HepG2 (cell line): ENCODE data around the gene SLC35F1.

Source experiments
- CENPT ChIP-seq: sonication (generic); formaldehyde crosslinking; IDR thresholded peaks from 2 replicates; pipeline ENCODE4 v1.8.0; 2022; ENCODE audit warnings: low read depth, mild to moderate bottlenecking, moderate library complexity, missing genetic modification reagents
- FOXM1 ChIP-seq: sonication (generic); formaldehyde crosslinking; IDR thresholded peaks from 2 replicates; pipeline ENCODE4 v1.5.0; 2020; ENCODE audit warnings: missing genetic modification reagents
- KLF13 ChIP-seq: sonication (generic); formaldehyde crosslinking; IDR thresholded peaks from 2 replicates; pipeline ENCODE4 v1.4.0; 2020; ENCODE audit warnings: mild to moderate bottlenecking, missing genetic modification reagents
- ZNF792 ChIP-seq: IDR thresholded peaks from 2 replicates; pipeline ENCODE4 v1.6.1; 2016
- TF ChIP-seq, protein P1 (sequence below): sonication (generic); formaldehyde crosslinking; IDR thresholded peaks from 2 replicates; pipeline ENCODE4 v1.5.0; 2020; ENCODE audit warnings: mild to moderate bottlenecking, missing genetic modification reagents, moderate library complexity
- TF ChIP-seq, protein P2 (sequence below): IDR thresholded peaks from 2 replicates; pipeline ENCODE4 v1.6.1; 2012; ENCODE audit warnings: inconsistent platforms

DNA sequence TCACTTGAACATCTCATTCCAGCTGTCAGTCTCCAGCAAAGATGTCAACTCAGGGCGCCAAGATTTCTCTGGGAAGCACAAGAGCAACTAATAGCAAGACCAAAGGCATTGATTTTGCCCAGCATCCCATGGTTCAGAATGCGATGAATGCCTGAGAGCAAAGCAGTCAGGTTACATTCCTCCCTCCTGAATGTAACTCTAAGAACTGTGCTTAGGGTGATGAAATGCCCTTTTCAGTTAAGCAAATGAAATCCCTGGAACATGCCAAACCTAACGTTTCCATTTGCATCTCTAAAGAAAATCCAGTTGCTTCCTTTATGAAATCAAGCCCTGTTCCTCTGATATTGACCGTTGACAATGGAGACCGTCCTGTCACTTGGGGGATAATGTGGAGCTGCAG, 417.1 kb downstream of the SLC35F1 start:
- TF ChIP-seq, protein P1, sequence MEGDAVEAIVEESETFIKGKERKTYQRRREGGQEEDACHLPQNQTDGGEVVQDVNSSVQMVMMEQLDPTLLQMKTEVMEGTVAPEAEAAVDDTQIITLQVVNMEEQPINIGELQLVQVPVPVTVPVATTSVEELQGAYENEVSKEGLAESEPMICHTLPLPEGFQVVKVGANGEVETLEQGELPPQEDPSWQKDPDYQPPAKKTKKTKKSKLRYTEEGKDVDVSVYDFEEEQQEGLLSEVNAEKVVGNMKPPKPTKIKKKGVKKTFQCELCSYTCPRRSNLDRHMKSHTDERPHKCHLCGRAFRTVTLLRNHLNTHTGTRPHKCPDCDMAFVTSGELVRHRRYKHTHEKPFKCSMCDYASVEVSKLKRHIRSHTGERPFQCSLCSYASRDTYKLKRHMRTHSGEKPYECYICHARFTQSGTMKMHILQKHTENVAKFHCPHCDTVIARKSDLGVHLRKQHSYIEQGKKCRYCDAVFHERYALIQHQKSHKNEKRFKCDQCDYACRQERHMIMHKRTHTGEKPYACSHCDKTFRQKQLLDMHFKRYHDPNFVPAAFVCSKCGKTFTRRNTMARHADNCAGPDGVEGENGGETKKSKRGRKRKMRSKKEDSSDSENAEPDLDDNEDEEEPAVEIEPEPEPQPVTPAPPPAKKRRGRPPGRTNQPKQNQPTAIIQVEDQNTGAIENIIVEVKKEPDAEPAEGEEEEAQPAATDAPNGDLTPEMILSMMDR = no peak
- TF ChIP-seq KLF13 (CRISPR knock-in tag) (no peak), ZNF792 (CRISPR knock-in tag) (no peak), CENPT (CRISPR knock-in tag) (no peak), FOXM1 (CRISPR knock-in tag) (no peak)
- TF ChIP-seq, protein P2, sequence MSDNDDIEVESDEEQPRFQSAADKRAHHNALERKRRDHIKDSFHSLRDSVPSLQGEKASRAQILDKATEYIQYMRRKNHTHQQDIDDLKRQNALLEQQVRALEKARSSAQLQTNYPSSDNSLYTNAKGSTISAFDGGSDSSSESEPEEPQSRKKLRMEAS = no peak
